ENCODE measurements around the gene AFAP1.

DNA sequence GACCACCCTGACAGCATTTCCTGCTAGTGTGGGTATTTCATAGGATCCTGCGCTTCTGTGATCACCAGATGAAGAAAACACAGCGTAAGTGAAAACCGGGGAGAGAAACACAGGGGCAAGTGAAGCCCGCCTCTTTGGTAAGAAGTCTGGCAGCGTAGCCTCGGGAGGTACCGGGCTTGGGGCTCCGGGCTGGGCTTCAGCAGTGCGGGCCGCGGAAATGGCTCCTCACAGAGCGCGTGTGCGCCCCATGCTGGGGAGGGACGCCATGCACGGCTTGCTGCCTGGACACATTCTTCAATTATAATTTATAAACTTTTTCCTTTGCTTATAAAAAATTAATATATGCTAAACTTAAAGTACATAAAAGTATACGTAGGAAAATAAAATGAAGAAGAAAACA lies 151.5 kb downstream of the AFAP1 start:
- TF ChIP-seq, protein P1, sequence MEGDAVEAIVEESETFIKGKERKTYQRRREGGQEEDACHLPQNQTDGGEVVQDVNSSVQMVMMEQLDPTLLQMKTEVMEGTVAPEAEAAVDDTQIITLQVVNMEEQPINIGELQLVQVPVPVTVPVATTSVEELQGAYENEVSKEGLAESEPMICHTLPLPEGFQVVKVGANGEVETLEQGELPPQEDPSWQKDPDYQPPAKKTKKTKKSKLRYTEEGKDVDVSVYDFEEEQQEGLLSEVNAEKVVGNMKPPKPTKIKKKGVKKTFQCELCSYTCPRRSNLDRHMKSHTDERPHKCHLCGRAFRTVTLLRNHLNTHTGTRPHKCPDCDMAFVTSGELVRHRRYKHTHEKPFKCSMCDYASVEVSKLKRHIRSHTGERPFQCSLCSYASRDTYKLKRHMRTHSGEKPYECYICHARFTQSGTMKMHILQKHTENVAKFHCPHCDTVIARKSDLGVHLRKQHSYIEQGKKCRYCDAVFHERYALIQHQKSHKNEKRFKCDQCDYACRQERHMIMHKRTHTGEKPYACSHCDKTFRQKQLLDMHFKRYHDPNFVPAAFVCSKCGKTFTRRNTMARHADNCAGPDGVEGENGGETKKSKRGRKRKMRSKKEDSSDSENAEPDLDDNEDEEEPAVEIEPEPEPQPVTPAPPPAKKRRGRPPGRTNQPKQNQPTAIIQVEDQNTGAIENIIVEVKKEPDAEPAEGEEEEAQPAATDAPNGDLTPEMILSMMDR (conservative IDR thresholded peaks at IDR 0.05; ENCODE audit: low read depth, low read length) = no peak
- TF ChIP-seq POLR2A (IDR thresholded peaks at IDR 0.05; ENCODE audit: low read depth, low read length) = no peak
- no peak for TF ChIP-seq RAD21 (IDR thresholded peaks at IDR 0.05; ENCODE audit: low read length)
- TF ChIP-seq CEBPB (IDR thresholded peaks at IDR 0.05; ENCODE audit: low read depth, low read length) = no peak

Measured in IMR-90 (cell line).